Activated T-helper 2 cell treated with anti-CD3 and anti-CD28 coated beads, Interferon-gamma antibody, Interleukin-2, Interleukin-4, amounts not matched to agents 10 μg/mL and 5 μg/mL and 100 μg/mL, durations not matched to agents 14 hours and 24 hours and 36 hours (primary cell): ENCODE data around the gene MIA. TPM values are rescaled to one million over a fixed set of nuclear protein-coding genes. Genes with fewer than 3 reads are reported as not detected.
"Not testable (repeated sequence)": the region's sequence is repeated elsewhere in the genome, so short reads cannot be mapped to it uniquely, and the experiment has no call there.

Experiments
- DNase-seq: peaks from one replicate; pipeline ENCODE4 v3.0.0; 2021; ENCODE audit warnings: low spot score
- H3K27ac Mint-ChIP-seq: one replicate; pipeline ENCODE4 v1.8.0; 2021; ENCODE audit warnings: mixed read lengths
- H3K27me3 Mint-ChIP-seq: one replicate; pipeline ENCODE4 v1.8.0; 2021; ENCODE audit warnings: low read depth, mixed read lengths
- H3K36me3 Mint-ChIP-seq: one replicate; pipeline ENCODE4 v1.8.0; 2021; ENCODE audit warnings: low read depth, mixed read lengths
- H3K4me1 Mint-ChIP-seq: one replicate; pipeline ENCODE4 v1.8.0; 2021; ENCODE audit warnings: low read depth, mixed read lengths
- H3K4me3 Mint-ChIP-seq: one replicate; pipeline ENCODE4 v1.8.0; 2021; ENCODE audit warnings: low read depth, mild to moderate bottlenecking, moderate library complexity, mixed read lengths
- H3K9me3 Mint-ChIP-seq: one replicate; pipeline ENCODE4 v1.8.0; 2021; ENCODE audit warnings: mixed read lengths
- intact Hi-C: fragments of 100-400 bp; cut with micrococcal nuclease; formaldehyde crosslinking; loops from one replicate; pipeline ENCODE4 v1.15.1; 2023
- total RNA-seq: library from RNA; stranded (reverse); gene quantifications from 2 replicates; pipeline ENCODE4 v1.2.3, GENCODE V29; 2022

MIA gene
- total RNA-seq = 0.69 TPM in 1 of 2 replicates, not detected in the other

GRCh38 chr19:40774916-40775631 lies at the start of gene MIA:
TSS of gene MIA (plus strand) at chr19:40775521. CDS start at chr19:40775543, 22 bp downstream.
- H3K27ac Mint-ChIP-seq = peak within 1 kb of the TSS; percentile 59
- DNase-seq = no peak
- peaks cover 24% of the 10 kb centered on the region for H3K36me3 Mint-ChIP-seq
- peaks cover 33% of the 10 kb centered on the region for H3K4me1 Mint-ChIP-seq
- no peak within 1 kb of the TSS for H3K4me3 Mint-ChIP-seq
- no peaks in the 10 kb centered on the region for H3K27me3 Mint-ChIP-seq
- intact Hi-C loops = no loop called here
- peaks cover 5% of the 10 kb centered on the region for H3K9me3 Mint-ChIP-seq

DNA sequence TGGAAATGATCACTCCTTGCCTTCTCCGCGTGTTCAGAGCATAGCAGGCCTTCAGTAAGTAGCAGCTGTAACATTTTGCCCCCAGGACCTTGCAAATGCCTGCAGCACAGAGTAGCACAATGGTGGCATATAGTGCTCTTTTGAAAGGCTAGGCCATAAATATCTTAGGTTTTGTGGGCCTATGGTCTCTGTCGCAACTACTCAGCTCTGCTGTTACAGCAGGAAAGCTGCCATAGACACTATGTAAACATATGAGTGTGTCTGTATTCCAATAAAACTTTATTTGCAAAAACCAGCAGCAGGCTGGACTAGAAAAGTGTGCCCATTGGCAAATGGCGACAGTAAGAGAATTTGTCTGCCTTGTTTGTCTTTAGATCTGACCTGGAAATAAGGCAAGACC lies 49.0 kb upstream of the MIA start:
- no peak overlapping the region for H3K27ac Mint-ChIP-seq
- no peaks in the 10 kb centered on the region for H3K27me3 Mint-ChIP-seq
- DNase-seq = no peak
- H3K9me3 Mint-ChIP-seq = no peaks in the 10 kb centered on the region
- peaks cover 56% of the 10 kb centered on the region for H3K36me3 Mint-ChIP-seq
- H3K4me3 Mint-ChIP-seq = no peak overlapping the region
- intact Hi-C loops = no loop called here
- peaks cover 12% of the 10 kb centered on the region for H3K4me1 Mint-ChIP-seq

DNA sequence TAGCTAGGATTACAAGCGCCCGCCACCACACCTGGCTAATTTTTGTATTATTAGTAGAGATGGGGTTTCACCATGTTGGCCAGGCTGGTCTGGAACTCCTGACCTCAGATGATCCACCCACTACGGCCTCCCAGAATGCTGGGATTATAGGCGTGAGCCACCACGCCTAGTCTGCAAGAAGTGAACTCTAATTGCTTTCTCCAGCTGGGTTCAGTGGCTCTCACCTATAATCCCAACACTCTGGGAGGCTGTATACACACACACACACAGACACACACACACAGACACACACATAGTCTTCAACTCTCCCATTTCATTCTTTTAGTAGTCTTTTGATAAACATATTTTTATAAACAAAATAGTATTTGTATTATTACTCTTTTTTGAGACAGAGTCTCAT lies 45.3 kb upstream of the MIA start:
- peaks cover 56% of the 10 kb centered on the region for H3K36me3 Mint-ChIP-seq
- intact Hi-C loops, H3K4me3 Mint-ChIP-seq, DNase-seq, H3K4me1 Mint-ChIP-seq, H3K27ac Mint-ChIP-seq, H3K9me3 Mint-ChIP-seq, H3K27me3 Mint-ChIP-seq: not testable (repeated sequence)

DNA sequence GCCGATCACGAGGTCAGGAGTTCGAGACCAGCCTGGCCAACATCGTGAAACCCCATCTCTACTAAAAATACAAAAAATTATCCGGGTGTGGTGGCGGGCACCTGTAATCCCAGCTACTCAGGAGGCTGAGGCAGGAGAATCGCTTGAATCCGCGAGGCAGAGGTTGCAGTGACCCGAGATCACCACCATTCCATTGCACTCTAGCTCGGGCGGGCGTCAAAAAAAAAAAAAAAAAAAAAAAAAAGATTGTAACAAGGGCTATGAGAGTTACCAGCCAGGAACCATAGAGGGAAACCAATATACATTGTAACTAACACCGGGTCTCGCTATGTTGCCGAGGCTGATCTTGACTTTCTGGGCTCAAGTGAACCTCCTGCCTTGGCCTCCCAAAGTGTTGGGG lies 43.0 kb upstream of the MIA start:
- H3K36me3 Mint-ChIP-seq = peaks cover 57% of the 10 kb centered on the region
- DNase-seq, H3K9me3 Mint-ChIP-seq, H3K27ac Mint-ChIP-seq, intact Hi-C loops, H3K27me3 Mint-ChIP-seq, H3K4me1 Mint-ChIP-seq, H3K4me3 Mint-ChIP-seq: not testable (repeated sequence)

DNA sequence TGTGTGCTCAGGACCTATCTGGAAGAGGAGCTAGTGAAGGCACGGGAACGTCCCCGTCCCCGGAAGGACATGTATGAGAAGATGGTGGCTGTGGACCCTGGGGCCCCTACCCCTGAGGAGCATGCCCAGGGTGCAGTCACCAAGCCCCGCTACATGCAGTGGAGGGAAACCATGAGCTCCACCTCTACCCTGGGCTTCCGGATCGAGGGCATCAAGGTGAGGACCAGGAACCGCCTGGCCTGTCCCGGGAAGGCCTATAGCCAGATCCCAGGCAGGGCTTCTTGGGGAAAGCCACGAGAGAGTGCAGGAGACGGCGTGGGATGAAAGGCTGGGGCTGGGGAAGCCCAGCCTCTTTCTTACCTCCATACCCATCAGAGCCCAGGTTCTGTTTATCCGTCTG lies 42.2 kb upstream of the MIA start:
- intact Hi-C loops = no loop called here
- Mint-ChIP-seq H3K27me3 (no peaks in the 10 kb centered on the region), H3K36me3 (peaks cover 55% of the 10 kb centered on the region), H3K27ac (no peak overlapping the region), H3K4me1 (no peaks in the 10 kb centered on the region), H3K9me3 (no peaks in the 10 kb centered on the region), H3K4me3 (no peak overlapping the region)
- DNase-seq = no peak

DNA sequence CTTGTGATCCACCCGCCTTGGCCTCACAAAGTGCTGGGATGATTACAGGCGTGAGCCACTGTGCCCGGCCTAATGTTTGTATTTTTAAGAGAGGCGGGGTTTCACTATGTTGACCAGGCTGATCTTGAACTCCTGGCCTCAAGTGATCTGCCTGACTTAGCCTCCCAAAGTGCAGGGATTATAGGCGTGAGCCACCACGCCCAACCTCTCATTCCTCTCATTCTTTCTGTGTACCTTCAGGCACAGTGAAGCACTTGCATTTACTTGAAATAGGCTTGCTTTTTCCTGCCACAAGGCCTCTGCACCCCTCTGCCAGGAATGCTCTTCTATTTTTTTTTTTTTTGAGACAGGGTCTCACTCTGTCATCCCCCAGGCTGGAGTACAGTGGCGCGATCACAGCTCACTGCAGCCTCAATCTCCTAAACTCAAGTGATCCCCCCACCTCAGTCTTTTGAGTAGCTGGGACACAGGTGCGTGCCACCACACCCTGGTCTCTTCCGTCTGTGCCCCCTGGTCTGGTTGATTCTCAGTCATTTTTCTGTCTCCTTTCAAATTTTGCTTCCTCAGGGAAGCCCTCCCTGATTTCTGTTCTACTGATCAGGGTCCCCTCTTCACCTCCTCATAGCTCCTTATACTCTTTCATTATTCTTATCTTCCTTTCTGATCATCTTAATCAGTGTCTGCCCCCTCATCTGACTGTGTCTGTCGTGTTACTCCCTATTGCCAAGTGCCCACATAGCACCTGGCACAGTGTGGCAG lies 40.1 kb upstream of the MIA start:
- no peak for DNase-seq
- H3K4me1 Mint-ChIP-seq = peaks cover 3% of the 10 kb centered on the region
- no peaks in the 10 kb centered on the region for H3K9me3 Mint-ChIP-seq
- H3K27me3 Mint-ChIP-seq = no peaks in the 10 kb centered on the region
- peaks cover 61% of the 10 kb centered on the region for H3K36me3 Mint-ChIP-seq
- no peak overlapping the region for H3K27ac Mint-ChIP-seq
- intact Hi-C loops = no loop called here
- no peak overlapping the region for H3K4me3 Mint-ChIP-seq

DNA sequence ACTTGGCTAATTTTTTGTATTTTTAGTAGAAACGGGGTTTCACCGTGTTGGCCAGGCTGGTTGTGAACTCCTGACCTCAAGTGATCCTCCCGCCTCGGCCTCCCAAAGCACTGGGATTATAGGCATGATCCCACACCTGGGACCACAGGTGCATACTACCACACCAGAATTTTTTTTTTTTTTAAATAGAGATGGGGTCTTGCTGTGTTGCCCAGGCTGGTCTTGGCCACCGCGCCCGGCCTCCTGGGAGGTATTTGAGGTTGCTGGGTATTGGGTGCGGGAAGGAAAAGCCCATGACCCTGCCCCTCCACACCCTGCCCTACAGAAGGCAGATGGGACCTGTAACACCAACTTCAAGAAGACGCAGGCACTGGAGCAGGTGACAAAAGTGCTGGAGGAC lies 38.7 kb upstream of the MIA start:
- no peak overlapping the region for H3K27ac Mint-ChIP-seq
- intact Hi-C loops = no loop called here
- H3K27me3 Mint-ChIP-seq = no peaks in the 10 kb centered on the region
- peaks cover 3% of the 10 kb centered on the region for H3K4me1 Mint-ChIP-seq
- peaks cover 49% of the 10 kb centered on the region for H3K36me3 Mint-ChIP-seq
- H3K9me3 Mint-ChIP-seq = no peaks in the 10 kb centered on the region
- no peak overlapping the region for H3K4me3 Mint-ChIP-seq
- DNase-seq = no peak

GRCh38 chr19:40737102-40737644 lies 38.1 kb upstream of the MIA start:
- no peak for DNase-seq
- Mint-ChIP-seq H3K27me3 (no peaks in the 10 kb centered on the region), H3K4me3 (no peak overlapping the region), H3K9me3 (no peaks in the 10 kb centered on the region), H3K4me1 (peaks cover 3% of the 10 kb centered on the region), H3K36me3 (peaks cover 48% of the 10 kb centered on the region), H3K27ac (no peak overlapping the region)
- intact Hi-C loops = no loop called here

DNA sequence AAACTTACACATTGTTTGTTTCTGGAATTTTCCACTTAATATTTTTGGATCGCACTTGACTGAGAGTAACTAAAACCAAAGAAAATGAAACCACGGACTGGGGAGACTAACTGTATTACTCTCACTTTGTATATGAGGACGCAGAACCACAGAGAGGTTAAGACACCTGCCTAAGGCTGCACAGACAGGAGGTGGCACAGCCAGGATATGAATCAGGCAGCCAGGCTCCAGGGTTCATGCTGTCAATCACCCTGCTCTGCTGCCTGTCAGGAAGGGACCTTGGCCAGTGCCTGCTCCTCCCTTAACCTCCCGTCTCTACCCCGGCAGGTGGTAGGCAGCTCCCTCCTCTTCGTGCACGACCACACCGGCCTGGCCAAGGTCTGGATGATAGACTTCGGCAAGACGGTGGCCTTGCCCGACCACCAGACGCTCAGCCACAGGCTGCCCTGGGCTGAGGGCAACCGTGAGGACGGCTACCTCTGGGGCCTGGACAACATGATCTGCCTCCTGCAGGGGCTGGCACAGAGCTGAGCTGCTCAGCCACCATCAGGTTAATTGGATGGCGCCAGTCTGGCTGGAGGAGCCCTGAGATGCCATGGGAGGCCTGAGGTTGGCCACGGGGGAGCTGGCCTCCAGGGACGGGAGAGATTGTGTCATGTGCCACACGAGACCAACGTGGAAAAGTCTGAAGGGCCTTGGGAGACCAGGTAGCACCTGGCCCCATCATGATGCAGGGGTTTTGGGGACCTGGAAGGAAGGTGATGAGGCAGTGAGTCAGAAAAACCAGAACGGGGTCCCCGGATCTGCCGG lies 36.1 kb upstream of the MIA start:
- intact Hi-C loops = no loop called here
- H3K9me3 Mint-ChIP-seq = no peaks in the 10 kb centered on the region
- no peaks in the 10 kb centered on the region for H3K27me3 Mint-ChIP-seq
- peaks cover 3% of the 10 kb centered on the region for H3K4me1 Mint-ChIP-seq
- no peak for DNase-seq
- no peak overlapping the region for H3K4me3 Mint-ChIP-seq
- peaks cover 30% of the 10 kb centered on the region for H3K36me3 Mint-ChIP-seq
- no peak overlapping the region for H3K27ac Mint-ChIP-seq

DNA sequence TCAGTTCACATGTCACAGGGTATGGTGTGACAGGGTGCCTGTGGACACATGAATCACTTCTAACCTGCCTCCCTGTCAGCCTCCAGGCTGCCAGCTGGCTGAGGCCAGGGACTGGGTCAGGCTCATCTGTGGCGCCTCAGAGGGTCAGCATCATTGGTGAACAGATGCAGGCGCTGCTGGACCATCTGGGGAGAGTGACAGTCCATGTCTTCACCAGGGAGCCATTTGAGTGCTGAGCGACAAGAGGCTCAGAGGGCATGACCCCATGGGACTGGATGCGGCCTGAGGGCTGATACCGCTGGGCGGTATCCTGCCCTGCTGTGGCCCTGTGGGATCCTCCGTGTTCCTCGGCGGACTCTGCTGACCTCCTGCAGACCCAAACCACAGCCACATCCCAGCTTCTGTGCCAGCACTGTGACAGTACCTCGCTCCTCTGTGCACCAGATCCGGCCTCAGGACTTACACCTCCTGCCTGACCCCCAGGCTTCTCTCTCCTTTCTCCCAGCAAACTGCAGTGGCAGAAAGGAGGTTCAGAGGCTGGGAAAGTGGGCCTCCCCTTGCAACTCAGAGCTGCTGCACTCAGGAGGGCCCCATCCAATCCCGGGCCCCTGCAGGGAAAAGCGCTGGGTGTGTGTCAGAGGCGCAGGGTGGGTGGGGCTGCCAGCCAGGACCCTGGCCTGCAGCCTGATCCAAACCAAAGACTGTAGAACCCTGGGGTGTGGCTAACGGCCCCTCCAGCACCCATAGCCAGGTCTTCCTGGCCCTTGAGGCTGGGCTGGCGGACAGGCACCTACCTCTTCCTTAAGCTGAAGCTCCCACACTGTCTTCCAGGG lies 35.2 kb upstream of the MIA start:
- Mint-ChIP-seq H3K9me3 (no peaks in the 10 kb centered on the region), H3K27me3 (no peaks in the 10 kb centered on the region), H3K4me1 (peaks cover 3% of the 10 kb centered on the region), H3K4me3 (no peak overlapping the region), H3K27ac (no peak overlapping the region), H3K36me3 (peaks cover 26% of the 10 kb centered on the region)
- DNase-seq = no peak
- intact Hi-C loops = no loop called here

GRCh38 chr19:40740747-40741146 lies 34.6 kb upstream of the MIA start:
- Mint-ChIP-seq H3K9me3 (no peaks in the 10 kb centered on the region), H3K27me3 (no peaks in the 10 kb centered on the region), H3K36me3 (peaks cover 19% of the 10 kb centered on the region), H3K27ac (no peak overlapping the region), H3K4me1 (peaks cover 3% of the 10 kb centered on the region), H3K4me3 (no peak overlapping the region)
- intact Hi-C loops = no loop called here
- DNase-seq = no peak
